Smooth muscle cell (in vitro differentiated cells): ENCODE results near the gene PAMR1. TPM values are rescaled to one million over a fixed set of nuclear protein-coding genes. Genes with fewer than 3 reads are reported as not detected.

ENCODE experiments used
- DNase-seq: peaks from one replicate; lab custom pipeline; 2025; ENCODE audit not compliant: unreplicated experiment; lab: John Stamatoyannopoulos, UW
- H2AFZ ChIP-seq: fragments of 200-600 bp; sonication (generic); 2 replicates; pipeline ENCODE4 v1.6.0; 2016; ENCODE audit warnings: antibody characterized with exemption, low read depth, mild to moderate bottlenecking
- H3F3A ChIP-seq: fragments of 200-600 bp; sonication (generic); 2 replicates; pipeline ENCODE4 v1.6.0; 2017; ENCODE audit warnings: antibody characterized with exemption, low read depth
- H3K27ac ChIP-seq: fragments of 200-600 bp; sonication (generic); 2 replicates; pipeline ENCODE4 v1.5.1; 2016; ENCODE audit warnings: low read depth, mild to moderate bottlenecking
- H3K27me3 ChIP-seq: fragments of 200-600 bp; sonication (generic); 2 replicates; pipeline ENCODE4 v1.6.1; 2016; ENCODE audit warnings: low read depth, mild to moderate bottlenecking
- H3K36me3 ChIP-seq: fragments of 200-600 bp; sonication (generic); 2 replicates; pipeline ENCODE4 v1.5.1; 2016; ENCODE audit warnings: low read depth
- H3K4me1 ChIP-seq: fragments of 200-600 bp; sonication (generic); 2 replicates; pipeline ENCODE4 v1.5.1; 2016; ENCODE audit warnings: low read depth
- H3K4me2 ChIP-seq: fragments of 200-600 bp; sonication (generic); 2 replicates; pipeline ENCODE4 v1.6.0; 2016; ENCODE audit warnings: mild to moderate bottlenecking
- H3K4me3 ChIP-seq: fragments of 200-600 bp; sonication (generic); 2 replicates; pipeline ENCODE4 v1.5.1; 2016; ENCODE audit warnings: mild to moderate bottlenecking
- H3K79me2 ChIP-seq: fragments of 200-600 bp; sonication (generic); 2 replicates; pipeline ENCODE4 v1.6.0; 2016; ENCODE audit warnings: low read depth, mild to moderate bottlenecking
- H3K9ac ChIP-seq: fragments of 200-600 bp; sonication (generic); 2 replicates; pipeline ENCODE4 v1.6.0; 2016; ENCODE audit warnings: low read depth
- H3K9me3 ChIP-seq: fragments of 200-600 bp; sonication (generic); replicated peaks from 2 replicates; pipeline ENCODE4 v1.5.1; 2016; ENCODE audit warnings: low read depth
- H4K20me1 ChIP-seq: fragments of 200-600 bp; sonication (generic); 2 replicates; pipeline ENCODE4 v1.6.0; 2016; ENCODE audit warnings: low read depth
- CTCF ChIP-seq: fragments of 200-600 bp; sonication (generic); IDR thresholded peaks from 2 replicates; pipeline ENCODE4 v1.5.1; 2017; ENCODE audit warnings: borderline replicate concordance, mild to moderate bottlenecking, antibody characterized with exemption; ENCODE audit not compliant: insufficient read depth, poor library complexity, severe bottlenecking
- WGBS: methylation state at CpG from one replicate; pipeline ENCODE4 v1.1.7; 2016; ENCODE audit warnings: low lambda C conversion rate; 5-methylcytosine and 5-hydroxymethylcytosine counted together
- polyA plus RNA-seq: library from polyadenylated mRNA; unstranded; fragments of >200 nt; fragmentation: Nextera tagmentation; extraction: Ambion mirVana; gene quantifications from 2 replicates; pipeline ENCODE4 v1.2.1, GENCODE V29; 2016
- total RNA-seq: library from RNA; depleted of rRNA; stranded (reverse); fragments of >200 nt; gene quantifications from 2 replicates; pipeline ENCODE4 v1.2.3, GENCODE V29; 2014

The PAMR1 gene
- total and polyA plus RNA-seq, 2 experiments from 2014 or later = 87.7 to 128 TPM

DNA sequence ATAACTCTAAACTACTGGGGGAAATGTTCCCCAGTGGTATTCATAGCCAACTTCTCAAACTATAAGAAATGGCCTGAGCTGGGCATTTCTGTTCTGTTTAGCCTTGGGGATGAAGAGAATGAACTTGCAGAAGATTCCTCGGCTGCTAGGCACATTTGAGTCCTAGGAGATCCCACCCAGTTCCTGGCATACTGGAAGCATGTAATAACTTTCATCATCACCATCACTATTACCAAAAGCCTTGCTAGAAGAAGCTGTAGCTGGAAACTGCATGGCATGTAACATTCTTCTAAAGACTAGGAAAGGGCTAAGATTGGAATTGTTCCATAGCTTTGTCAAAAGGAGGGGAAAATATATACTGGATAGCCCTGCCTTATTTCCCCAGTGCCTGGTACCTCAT lies 65.9 kb downstream of the PAMR1 start:
- DNase-seq = no peak
- Histone ChIP-seq H3K4me3 (no peak overlapping the region), H2AFZ (no peak overlapping the region), H3K4me1 (no peaks in the 10 kb centered on the region), H3F3A (no peaks in the 10 kb centered on the region), H3K27me3 (no peaks in the 10 kb centered on the region), H3K79me2 (no peaks in the 10 kb centered on the region), H4K20me1 (no peaks in the 10 kb centered on the region), H3K27ac (no peak overlapping the region), H3K4me2 (no peak overlapping the region), H3K9me3 (no peaks in the 10 kb centered on the region), H3K9ac (no peak overlapping the region), H3K36me3 (no peaks in the 10 kb centered on the region)
- WGBS = 96% methylated on average over 1 of the region's 1 CpG
- TF ChIP-seq CTCF = no peak

DNA sequence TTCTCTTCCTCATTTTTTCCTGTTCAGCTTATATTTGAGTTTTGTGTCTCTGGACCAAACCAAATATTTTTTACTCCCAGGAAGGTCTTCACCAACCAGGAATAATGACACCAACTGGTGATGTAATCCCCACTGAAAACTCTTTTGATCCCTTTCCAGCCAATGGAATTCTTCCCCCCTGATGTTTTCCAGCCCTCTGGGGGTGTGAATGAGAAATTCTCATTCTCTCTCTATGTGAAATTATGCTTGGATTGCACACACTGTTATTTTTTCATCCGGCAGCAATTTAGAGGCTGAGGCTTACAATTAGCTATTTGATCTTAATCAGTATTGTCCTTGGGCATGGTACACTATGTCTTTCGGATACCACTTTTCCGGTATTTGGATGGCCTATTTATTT lies 66.6 kb downstream of the PAMR1 start:
- Histone ChIP-seq H3F3A (no peaks in the 10 kb centered on the region), H3K27me3 (no peaks in the 10 kb centered on the region), H3K4me3 (no peak overlapping the region), H4K20me1 (no peaks in the 10 kb centered on the region), H2AFZ (no peak overlapping the region), H3K4me2 (no peak overlapping the region), H3K79me2 (no peaks in the 10 kb centered on the region), H3K4me1 (no peaks in the 10 kb centered on the region), H3K9me3 (no peaks in the 10 kb centered on the region), H3K9ac (no peak overlapping the region), H3K36me3 (no peaks in the 10 kb centered on the region), H3K27ac (no peak overlapping the region)
- DNase-seq = no peak
- TF ChIP-seq CTCF = no peak
- WGBS = 96% methylated on average over 3 of the region's 3 CpGs

DNA sequence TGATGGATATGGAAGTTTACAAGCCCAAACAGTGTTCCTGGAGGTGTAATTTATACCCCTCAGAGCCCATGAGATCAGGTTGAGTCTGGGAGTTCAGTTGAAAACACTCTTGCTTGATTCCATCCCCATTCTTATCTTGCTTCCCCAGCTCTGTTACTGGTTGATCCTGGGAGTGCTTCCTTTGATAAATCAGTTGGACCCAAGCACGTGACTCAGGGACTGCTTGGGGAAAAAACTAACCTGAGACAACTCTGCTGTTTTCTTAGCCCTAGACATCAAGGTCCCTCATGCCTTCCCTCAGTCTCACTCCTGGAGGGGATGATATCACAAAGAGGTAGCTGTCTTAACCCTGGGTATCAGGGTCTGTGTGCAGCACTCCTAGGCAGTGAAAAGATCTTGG lies 71.1 kb downstream of the PAMR1 start:
- 77% methylated on average over 1 of the region's 1 CpG for WGBS
- Histone ChIP-seq H3K9me3 (no peaks in the 10 kb centered on the region), H3K36me3 (peaks cover 13% of the 10 kb centered on the region), H3K27ac (no peak overlapping the region), H2AFZ (no peak overlapping the region), H4K20me1 (no peaks in the 10 kb centered on the region), H3F3A (no peaks in the 10 kb centered on the region), H3K9ac (no peak overlapping the region), H3K4me2 (no peak overlapping the region), H3K27me3 (no peaks in the 10 kb centered on the region), H3K4me1 (no peaks in the 10 kb centered on the region), H3K4me3 (no peak overlapping the region), H3K79me2 (no peaks in the 10 kb centered on the region)
- DNase-seq = no peak
- no peak for TF ChIP-seq CTCF

DNA sequence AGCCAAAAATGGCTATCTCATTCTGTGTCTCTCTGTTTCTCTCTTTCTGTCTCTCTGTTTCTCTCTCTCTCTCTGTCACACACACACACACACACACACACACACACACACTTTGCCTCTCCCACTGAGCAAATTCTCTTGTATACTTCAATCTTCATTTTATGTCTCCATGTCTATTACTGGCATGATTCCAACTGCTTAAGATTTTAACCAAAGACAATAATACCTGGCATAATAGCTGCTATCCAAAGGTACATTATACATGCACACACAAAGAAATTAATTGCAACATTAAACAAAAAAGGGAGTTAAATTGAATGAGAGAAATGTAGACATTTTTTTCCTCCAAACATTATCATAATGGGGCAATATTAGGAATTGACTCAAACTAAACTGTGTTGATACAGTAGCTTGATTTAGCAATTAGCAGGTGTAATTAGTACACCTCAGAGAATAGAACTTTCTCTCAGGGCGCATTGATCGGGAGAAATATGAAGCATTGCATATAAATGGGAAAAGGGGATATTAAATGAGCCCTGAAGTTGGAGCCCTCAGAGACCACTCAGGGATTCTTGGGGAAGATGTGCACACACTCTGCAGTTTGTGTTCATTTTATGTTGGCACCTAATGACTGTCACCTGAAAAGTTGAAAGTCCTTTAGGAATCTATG lies 88.7 kb downstream of the PAMR1 start:
- WGBS = 95% methylated on average over 2 of the region's 2 CpGs
- TF ChIP-seq CTCF = no peak
- Histone ChIP-seq H3K4me3 (no peak overlapping the region), H3K4me2 (no peak overlapping the region), H3K9me3 (no peaks in the 10 kb centered on the region), H3K27ac (no peak overlapping the region), H3K36me3 (peaks cover 16% of the 10 kb centered on the region), H3K9ac (no peak overlapping the region), H2AFZ (no peak overlapping the region), H3K27me3 (peaks cover 7% of the 10 kb centered on the region), H3K79me2 (no peaks in the 10 kb centered on the region), H4K20me1 (no peaks in the 10 kb centered on the region), H3K4me1 (no peaks in the 10 kb centered on the region), H3F3A (no peaks in the 10 kb centered on the region)
- DNase-seq = no peak
